K562 (cell line): ENCODE measurements around the gene NRARP. TPM values are rescaled to one million over a fixed set of nuclear protein-coding genes. Genes with fewer than 3 reads are reported as not detected.
A peak's percentile ranks its signal among the peaks of the same experiment; 100 is the strongest.

ENCODE experiments used
- ARID2 ChIP-seq: fragments of 450-650 bp; IDR thresholded peaks from 2 replicates; pipeline ENCODE4 v1.6.1; 2017; ENCODE audit warnings: antibody characterized with exemption, mild to moderate bottlenecking
- BHLHE40 ChIP-seq: IDR thresholded peaks from 2 replicates; pipeline ENCODE4 v1.6.1; 2011; ENCODE audit warnings: low read length, improper control_type of control experiment
- CREB1 ChIP-seq, 2 experiments: sonication (generic) in 1 of 2; formaldehyde crosslinking in 1 of 2; IDR thresholded peaks; 2 replicates each; pipeline versions ENCODE4 v1.6.1 to v1.8.0; 2012 to 2022; ENCODE audit warnings: inconsistent platforms in 1 of 2, mild to moderate bottlenecking in 1 of 2, missing genetic modification reagents in 1 of 2, moderate library complexity in 1 of 2
- CREM ChIP-seq: IDR thresholded peaks from 2 replicates; pipeline ENCODE4 v1.6.1; 2014; ENCODE audit warnings: antibody characterized with exemption, low read depth
- CTBP1 ChIP-seq: fragments of 450-650 bp; IDR thresholded peaks from 2 replicates; pipeline ENCODE4 v1.6.1; 2016; ENCODE audit warnings: borderline replicate concordance
- E2F8 ChIP-seq: fragments of 450-650 bp; IDR thresholded peaks from 2 replicates; pipeline ENCODE4 v1.7.1; 2018; ENCODE audit warnings: mild to moderate bottlenecking, low read depth; ENCODE audit not compliant: partially characterized antibody
- MAFG ChIP-seq: fragments of 450-650 bp; conservative IDR thresholded peaks from 2 replicates; pipeline ENCODE4 v1.6.1; 2016; ENCODE audit warnings: missing genetic modification characterization, missing compliant biosample characterization
- MAX ChIP-seq: sonication (generic); formaldehyde crosslinking; IDR thresholded peaks from 2 replicates; pipeline ENCODE4 v1.9.0; 2022; ENCODE audit warnings: mild to moderate bottlenecking, missing genetic modification reagents
- MYNN ChIP-seq, 2 experiments: sonication (generic); formaldehyde crosslinking in 1 of 2; IDR thresholded peaks; 2 replicates each; pipeline versions ENCODE4 v1.5.0 to v1.6.1; 2016 to 2020; ENCODE audit warnings: antibody characterized with exemption in 1 of 2, missing genetic modification reagents in 1 of 2
- NFE2 ChIP-seq: IDR thresholded peaks from 2 replicates; pipeline ENCODE4 v1.6.1; 2014; ENCODE audit warnings: antibody characterized with exemption, low read depth
- NRF1 ChIP-seq, 2 experiments: fragments of 450-650 bp; IDR thresholded peaks in 1 of 2; conservative IDR thresholded peaks in 1 of 2; 2 replicates each; pipeline ENCODE4 v1.6.1; 2014; ENCODE audit warnings: mild to moderate bottlenecking in 2 of 2
- RAD21 ChIP-seq, 2 experiments: fragments of 250-450 bp in 1 of 2; fragments of 450-650 bp in 1 of 2; sonication (Bioruptor Pico) in 1 of 2; formaldehyde crosslinking in 1 of 2; IDR thresholded peaks in 1 of 2; conservative IDR thresholded peaks in 1 of 2; 2 replicates each; pipeline versions ENCODE4 v1.4.0 to v1.8.0; 2020 to 2022; ENCODE audit warnings: mild to moderate bottlenecking in 2 of 2, moderate library complexity in 1 of 2
- RB1 ChIP-seq: fragments of 450-650 bp; IDR thresholded peaks from 2 replicates; pipeline ENCODE4 v1.6.1; 2017; ENCODE audit warnings: low read depth, mild to moderate bottlenecking
- SMC3 ChIP-seq: conservative IDR thresholded peaks from 2 replicates; pipeline ENCODE4 v1.6.1; 2011; ENCODE audit warnings: low read depth, low read length, improper control_type of control experiment; ENCODE audit not compliant: insufficient read depth
- TEAD2 ChIP-seq: fragments of 450-650 bp; IDR thresholded peaks from 2 replicates; pipeline ENCODE4 v1.6.1; 2016; ENCODE audit warnings: missing genetic modification characterization, control low read depth, missing compliant biosample characterization
- TFAP4 ChIP-seq: sonication (generic); formaldehyde crosslinking; IDR thresholded peaks from 2 replicates; pipeline ENCODE4 v1.8.0; 2022; ENCODE audit warnings: missing genetic modification reagents, mild to moderate bottlenecking, moderate library complexity, borderline replicate concordance
- ZBTB33 ChIP-seq: sonication (generic); formaldehyde crosslinking; IDR thresholded peaks from 2 replicates; pipeline ENCODE4 v1.8.1; 2023; ENCODE audit warnings: mild to moderate bottlenecking, missing genetic modification reagents
- polyA plus RNA-seq, 8 experiments: library from polyadenylated mRNA; depleted of rRNA in 4 of 8; stranded (reverse) in 5 of 8; unstranded in 3 of 8; fragments of >200 nt; fragmentation: Nextera tagmentation in 2 of 8; fragmentation: Illumina TruSeq in 1 of 8; extraction: Ambion mirVana in 2 of 8; extraction: Trizol in 1 of 8; gene quantifications; 2 replicates each; pipeline versions ENCODE4 v1.2.1 to v1.2.3, GENCODE V29; 2011 to 2014; ENCODE audit warnings: inconsistent platforms in 1 of 8, missing spikeins in 1 of 8
- total RNA-seq, 7 experiments: library from RNA; depleted of rRNA in 6 of 7; stranded (reverse); fragments of >200 nt in 6 of 7; fragmentation: Illumina TruSeq in 2 of 7; extraction: Trizol in 2 of 7; gene quantifications; 2 replicates each; pipeline versions ENCODE4 v1.2.1 to v1.2.3, GENCODE V29; 2011 to 2021; ENCODE audit warnings: low replicate concordance in 1 of 7

NRARP gene
- total and polyA plus RNA-seq, 9 of the 15 experiments (the other 6 are each of a cell fraction or from before 2014, with no cell fraction given): 2.0 to 24.5 (median 7.2) TPM; not detected in 2

GRCh38 chr9:137319011-137319738 lies 17.1 kb upstream of the NRARP start (continued):
- TF ChIP-seq E2F8: no peak
- TF ChIP-seq TEAD2 (tag): no peak
- TF ChIP-seq TFAP4 (CRISPR knock-in tag): peak; percentile 36; the same call in 1 of the 2 replicates
- no peak for TF ChIP-seq CREB1 (IDR thresholded peaks at IDR 0.05)
- 0 out of 2 replicates have a peak, but pooled peaks have one; percentile 33 for TF ChIP-seq CREB1 (CRISPR knock-in tag; IDR thresholded peaks at IDR 0.05)
- TF ChIP-seq NRF1 (conservative IDR thresholded peaks at IDR 0.05 in 1 of 2, IDR thresholded peaks at IDR 0.05 in 1 of 2): peak in 1 of 2 experiments; percentile 22; a peak in 1 of 4 replicates
- no peak for TF ChIP-seq MYNN (IDR thresholded peaks at IDR 0.05)
- TF ChIP-seq MYNN (CRISPR knock-in tag; IDR thresholded peaks at IDR 0.05): no peak
- TF ChIP-seq MAFG (tag): 0 out of 2 replicates have a peak, but pooled peaks have one; percentile 8
- TF ChIP-seq SMC3: 0 out of 2 replicates have a peak, but pooled peaks have one; percentile 24
- TF ChIP-seq ARID2: no peak
- TF ChIP-seq RB1: peak; percentile 33; the same call in 1 of the 2 replicates
- TF ChIP-seq NFE2: 0 out of 2 replicates have a peak, but pooled peaks have one; percentile 21
- peak; percentile 80 for TF ChIP-seq BHLHE40
- 0 out of 2 replicates have a peak, but pooled peaks have one; percentile 24 for TF ChIP-seq ZBTB33 (CRISPR knock-in tag)
- TF ChIP-seq CTBP1: peak; percentile 48; the same call in 1 of the 2 replicates
- 0 out of 2 replicates have a peak, but pooled peaks have one; percentile 5 for TF ChIP-seq MAX
- peak; percentile 61 for TF ChIP-seq CREM
- TF ChIP-seq RAD21 (CRISPR knock-in tag; conservative IDR thresholded peaks at IDR 0.05 in 1 of 2, IDR thresholded peaks at IDR 0.05 in 1 of 2): peak; percentile 45 to 58
